Activated naive CD8-positive, alpha-beta T cell (primary cell): ENCODE measurements around the gene BID.
"Not testable (repeated sequence)": the region's sequence is repeated elsewhere in the genome, so short reads cannot be mapped to it uniquely, and the experiment has no call there.

ENCODE experiments used
- H3K27ac Mint-ChIP-seq: one replicate; pipeline ENCODE4 v1.8.0; 2021; ENCODE audit warnings: mixed read lengths
- H3K27me3 Mint-ChIP-seq: one replicate; pipeline ENCODE4 v1.8.0; 2021; ENCODE audit warnings: mixed read lengths
- H3K36me3 Mint-ChIP-seq: one replicate; pipeline ENCODE4 v1.8.0; 2021; ENCODE audit warnings: mixed read lengths
- H3K4me1 Mint-ChIP-seq: one replicate; pipeline ENCODE4 v1.8.0; 2021; ENCODE audit warnings: low read depth, mixed read lengths
- H3K4me3 Mint-ChIP-seq: one replicate; pipeline ENCODE4 v1.8.0; 2021; ENCODE audit warnings: mild to moderate bottlenecking, mixed read lengths
- H3K9me3 Mint-ChIP-seq: one replicate; pipeline ENCODE4 v1.8.0; 2021; ENCODE audit warnings: low read depth, mixed read lengths

Gene BID

GRCh38 chr22:17703811-17704210, 70.5 kb downstream of the BID start:
- Mint-ChIP-seq H3K27ac (no peak overlapping the region), H3K36me3 (peaks cover 18% of the 10 kb centered on the region), H3K4me1 (peaks cover 22% of the 10 kb centered on the region), H3K9me3 (no peaks in the 10 kb centered on the region), H3K4me3 (no peak overlapping the region), H3K27me3 (no peaks in the 10 kb centered on the region)

- no peaks in the 10 kb centered on the region for H3K9me3 Mint-ChIP-seq
- no peak overlapping the region for H3K27ac Mint-ChIP-seq
- peaks cover 22% of the 10 kb centered on the region for H3K36me3 Mint-ChIP-seq
- H3K4me1 Mint-ChIP-seq, result peaks cover 10% of the 10 kb centered on the region
- H3K27me3 Mint-ChIP-seq, result no peaks in the 10 kb centered on the region
- H3K4me3 Mint-ChIP-seq, result no peak overlapping the region
These were observed 73.5 kb downstream of the BID start for GRCh38 chr22:17700778-17701177.

DNA sequence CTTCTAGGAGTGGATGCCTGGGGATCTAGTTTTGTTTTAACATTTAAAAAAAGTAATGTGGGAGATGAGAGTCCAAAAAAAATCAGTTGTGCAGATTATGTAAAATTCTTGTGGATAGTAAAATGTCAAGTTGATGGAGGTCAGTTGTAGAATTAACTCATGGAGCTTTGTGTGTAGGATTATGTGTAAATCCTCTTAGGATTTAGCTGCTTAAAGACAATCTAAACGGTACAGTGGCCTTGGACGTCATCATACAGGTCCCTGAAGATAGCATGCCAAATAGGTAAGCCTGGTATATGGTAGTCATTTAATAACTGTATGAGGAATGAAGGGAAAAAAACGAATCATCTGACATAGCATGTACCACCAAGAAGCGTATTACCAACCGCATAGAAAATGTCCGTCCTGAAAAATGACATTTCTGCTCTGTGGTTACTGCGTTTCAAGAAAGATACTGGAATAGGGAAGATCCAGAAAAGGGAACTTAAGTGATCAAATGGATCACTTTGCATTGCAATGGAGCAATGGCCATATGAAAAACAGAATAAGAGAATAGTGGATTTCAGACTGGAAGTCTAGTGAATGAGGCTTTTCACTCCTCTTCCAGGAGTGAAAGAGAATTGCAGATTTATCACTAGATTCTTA, 74.5 kb downstream of the BID start:
- no peaks in the 10 kb centered on the region for H3K9me3 Mint-ChIP-seq
- peaks cover 22% of the 10 kb centered on the region for H3K36me3 Mint-ChIP-seq
- no peak overlapping the region for H3K4me3 Mint-ChIP-seq
- peak overlapping the region; percentile 35 for H3K27ac Mint-ChIP-seq
- H3K4me1 Mint-ChIP-seq, result peaks cover 6% of the 10 kb centered on the region
- no peaks in the 10 kb centered on the region for H3K27me3 Mint-ChIP-seq

DNA sequence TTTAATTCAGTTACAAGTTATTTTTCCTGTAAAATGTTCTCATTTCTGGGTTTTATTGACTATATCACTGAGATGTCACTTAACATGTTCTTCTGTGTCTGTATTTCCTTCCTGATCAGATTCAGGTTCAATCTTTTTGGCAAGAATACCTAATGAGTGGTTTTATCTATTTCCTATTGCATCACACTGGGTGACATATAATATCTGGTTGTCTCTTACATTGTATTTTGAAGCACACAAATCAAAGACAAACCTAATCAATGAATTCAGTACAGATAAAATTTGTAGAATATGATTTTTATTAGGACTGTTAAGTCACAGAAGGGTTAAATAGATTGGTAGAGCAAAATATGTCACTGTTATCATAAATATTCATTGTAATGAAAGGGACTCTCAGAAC, 75.3 kb downstream of the BID start:
- Mint-ChIP-seq H3K4me1 (peaks cover 9% of the 10 kb centered on the region), H3K4me3 (no peak overlapping the region), H3K27ac (no peak overlapping the region), H3K36me3 (peaks cover 22% of the 10 kb centered on the region), H3K9me3 (no peaks in the 10 kb centered on the region), H3K27me3 (no peaks in the 10 kb centered on the region)

DNA sequence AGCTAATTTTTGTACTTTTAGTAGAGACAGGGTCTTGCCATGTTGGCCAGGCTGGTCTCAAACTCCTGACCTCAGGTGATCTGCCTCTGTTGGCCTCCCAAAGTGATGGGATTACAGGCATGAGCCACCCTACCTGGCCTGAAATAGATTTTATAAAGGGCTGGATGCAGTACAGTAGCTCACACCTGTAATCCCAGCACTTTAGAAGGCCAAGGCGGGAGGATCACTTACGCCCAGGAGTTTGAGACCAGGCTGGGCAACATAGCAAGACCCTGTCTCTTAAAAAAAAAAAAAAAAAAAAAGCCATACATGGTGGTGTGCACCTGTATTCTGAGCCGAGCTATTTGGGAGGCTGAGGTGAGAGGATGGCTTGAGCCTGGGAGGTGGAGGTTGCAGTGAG, 76.0 kb downstream of the BID start:
- not testable (repeated sequence) for H3K4me3 Mint-ChIP-seq, H3K27me3 Mint-ChIP-seq, H3K4me1 Mint-ChIP-seq, H3K27ac Mint-ChIP-seq, H3K9me3 Mint-ChIP-seq
- H3K36me3 Mint-ChIP-seq, result peaks cover 16% of the 10 kb centered on the region

- H3K27me3 Mint-ChIP-seq, H3K4me1 Mint-ChIP-seq, H3K27ac Mint-ChIP-seq, H3K4me3 Mint-ChIP-seq, H3K9me3 Mint-ChIP-seq: not testable (repeated sequence)
- peaks cover 16% of the 10 kb centered on the region for H3K36me3 Mint-ChIP-seq
These were observed 77.1 kb downstream of the BID start for GRCh38 chr22:17697196-17697595.

GRCh38 chr22:17695986-17696385, 78.3 kb downstream of the BID start:
- Mint-ChIP-seq H3K4me3 (no peak overlapping the region), H3K27me3 (no peaks in the 10 kb centered on the region), H3K27ac (no peak overlapping the region), H3K9me3 (no peaks in the 10 kb centered on the region), H3K36me3 (peaks cover 17% of the 10 kb centered on the region), H3K4me1 (peaks cover 7% of the 10 kb centered on the region)

DNA sequence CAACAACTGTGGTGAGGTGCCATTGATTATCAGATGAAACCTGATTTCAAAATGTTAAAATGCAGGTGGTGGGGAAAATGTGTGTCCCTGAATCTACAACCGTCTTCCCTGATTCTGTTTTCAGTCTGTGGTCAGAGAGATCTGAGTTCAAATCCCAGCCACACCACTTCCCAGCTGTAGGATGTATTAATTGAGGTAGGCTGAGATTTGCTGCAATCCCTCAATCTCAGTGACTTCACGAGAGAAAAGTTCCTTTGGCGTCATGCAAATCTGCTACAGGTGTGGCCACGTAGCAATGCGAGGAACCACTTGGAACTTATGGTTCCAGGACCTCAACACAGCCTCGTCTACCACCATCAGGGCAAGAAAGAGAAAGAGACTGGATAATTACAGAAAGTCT, 79.5 kb downstream of the BID start:
- peaks cover 14% of the 10 kb centered on the region for H3K36me3 Mint-ChIP-seq
- no peaks in the 10 kb centered on the region for H3K9me3 Mint-ChIP-seq
- peaks cover 7% of the 10 kb centered on the region for H3K4me1 Mint-ChIP-seq
- H3K27me3 Mint-ChIP-seq, result no peaks in the 10 kb centered on the region
- no peak overlapping the region for H3K27ac Mint-ChIP-seq
- H3K4me3 Mint-ChIP-seq, result no peak overlapping the region

DNA sequence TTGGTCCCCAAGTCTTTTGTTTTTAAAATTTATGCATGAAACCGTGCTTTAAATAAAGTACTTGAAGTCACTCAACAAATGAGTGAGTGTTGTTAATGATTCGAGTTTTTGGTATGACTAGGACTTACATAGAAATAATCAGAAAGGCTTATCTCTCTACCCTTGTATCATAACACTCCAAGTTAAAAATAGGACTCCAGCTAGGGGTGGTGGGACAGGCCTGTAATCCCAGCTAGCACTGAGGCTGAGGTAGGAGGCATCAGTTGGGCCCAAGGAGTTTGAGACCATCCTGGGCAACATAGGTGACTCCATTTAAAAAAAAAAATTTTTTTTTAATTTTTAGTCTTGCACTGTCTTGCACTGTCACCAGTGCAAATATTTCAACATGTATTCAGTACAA, 80.1 kb downstream of the BID start:
- Mint-ChIP-seq H3K4me3 (no peak overlapping the region), H3K9me3 (no peaks in the 10 kb centered on the region), H3K36me3 (peaks cover 12% of the 10 kb centered on the region), H3K27me3 (no peaks in the 10 kb centered on the region), H3K27ac (no peak overlapping the region), H3K4me1 (peaks cover 7% of the 10 kb centered on the region)

- Mint-ChIP-seq H3K4me1 (peaks cover 3% of the 10 kb centered on the region), H3K4me3 (no peak overlapping the region), H3K9me3 (no peaks in the 10 kb centered on the region), H3K36me3 (peaks cover 13% of the 10 kb centered on the region), H3K27ac (no peak overlapping the region), H3K27me3 (no peaks in the 10 kb centered on the region)
These were observed 81.4 kb downstream of the BID start for GRCh38 chr22:17692841-17693240.

GRCh38 chr22:17684245-17684644, 90.0 kb downstream of the BID start:
- Mint-ChIP-seq H3K4me3 (no peak overlapping the region), H3K27me3 (no peaks in the 10 kb centered on the region), H3K27ac (no peak overlapping the region), H3K4me1 (no peaks in the 10 kb centered on the region), H3K9me3 (no peaks in the 10 kb centered on the region), H3K36me3 (peaks cover 7% of the 10 kb centered on the region)
